Stimulated activated CD4-positive, alpha-beta T cell treated with anti-CD3 and anti-CD28 coated beads, Interleukin-1b, Interleukin-23, amount 100 ng/mL, for 1 hour (primary cell): Measurements from ENCODE around the gene DPP10.

ENCODE experiments used
- DNase-seq, 2 donors: peaks; one replicate each; pipeline ENCODE4 v3.0.0-alpha.2; 2020; ENCODE audit warnings: low read depth in 2 of 2

DPP10 gene

DNA sequence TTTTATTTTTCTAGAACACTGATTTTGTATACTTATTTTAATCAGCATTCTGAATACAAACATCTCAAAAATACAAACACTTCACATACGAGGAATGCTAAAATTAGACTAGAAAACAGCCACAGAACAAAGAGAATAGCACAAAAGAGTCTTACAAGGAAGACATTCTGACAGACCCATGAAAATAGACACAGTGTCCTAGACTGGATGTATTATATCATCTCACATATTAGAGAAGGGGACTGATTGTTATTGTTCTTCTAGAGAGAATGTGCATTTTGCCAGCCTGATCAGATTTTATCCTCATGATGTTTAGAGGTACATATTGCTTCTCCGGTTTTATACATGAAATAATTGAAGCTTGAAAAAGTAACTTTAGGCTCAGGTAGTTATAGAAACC lies 357.9 kb downstream of the DPP10 start:
- no peak for DNase-seq

DNA sequence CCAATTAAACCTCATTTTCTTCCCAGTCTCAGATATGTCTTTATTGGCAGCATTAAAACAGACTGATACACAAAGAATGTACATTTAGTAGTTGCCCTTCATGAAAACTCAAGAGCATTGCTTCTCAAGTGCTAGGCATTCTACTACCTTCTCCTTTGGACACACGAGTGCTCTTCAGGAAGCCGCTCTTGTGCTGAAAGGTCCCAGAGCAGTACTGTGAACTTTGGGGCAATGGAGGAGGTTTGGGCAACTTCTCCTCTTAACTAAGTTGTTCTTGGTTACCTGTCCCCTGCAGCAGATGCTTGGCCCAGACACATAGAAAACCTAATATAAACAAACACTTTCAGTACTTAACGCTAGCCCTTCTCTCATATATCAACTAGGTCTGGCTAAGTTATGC lies 362.8 kb downstream of the DPP10 start:
- no peak for DNase-seq

DNA sequence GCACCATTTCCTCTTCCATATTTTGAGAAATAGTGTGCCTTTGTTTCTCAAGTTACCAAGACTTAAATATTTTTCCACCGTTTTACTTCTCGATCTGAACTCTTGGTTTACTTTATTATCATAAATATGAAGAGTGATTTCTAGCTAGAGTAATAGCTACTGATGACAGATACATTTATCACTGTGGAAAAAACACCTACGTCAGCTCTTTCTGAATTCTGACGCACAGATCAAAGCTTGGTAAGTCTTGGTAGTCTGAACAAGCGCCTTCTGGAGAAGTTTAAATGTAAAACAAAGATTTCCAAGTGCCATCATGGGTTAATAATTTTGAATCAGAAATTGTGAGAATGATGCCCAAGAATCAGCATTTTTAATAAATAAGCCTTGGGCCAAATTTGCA lies 367.7 kb downstream of the DPP10 start:
- no peak for DNase-seq

DNA sequence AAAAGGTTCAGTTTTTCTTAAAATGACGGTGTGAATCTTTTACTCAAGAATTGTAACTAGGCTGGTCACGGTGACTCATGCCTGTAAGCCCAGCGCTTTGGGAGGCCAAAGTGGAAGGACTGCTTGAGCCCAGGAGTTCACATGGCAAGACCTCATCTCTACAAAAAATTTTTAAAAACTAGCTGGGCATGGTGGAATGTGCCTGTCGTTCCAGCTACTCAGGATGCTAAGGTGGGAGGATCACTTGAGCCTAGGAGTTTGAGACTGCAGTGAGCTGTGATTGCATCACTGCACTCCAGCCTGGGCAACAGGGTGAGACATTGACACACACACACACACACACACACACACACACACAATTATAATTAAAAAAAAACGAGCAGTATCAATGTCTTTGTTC lies 369.8 kb downstream of the DPP10 start:
- DNase-seq, result no peak

DNA sequence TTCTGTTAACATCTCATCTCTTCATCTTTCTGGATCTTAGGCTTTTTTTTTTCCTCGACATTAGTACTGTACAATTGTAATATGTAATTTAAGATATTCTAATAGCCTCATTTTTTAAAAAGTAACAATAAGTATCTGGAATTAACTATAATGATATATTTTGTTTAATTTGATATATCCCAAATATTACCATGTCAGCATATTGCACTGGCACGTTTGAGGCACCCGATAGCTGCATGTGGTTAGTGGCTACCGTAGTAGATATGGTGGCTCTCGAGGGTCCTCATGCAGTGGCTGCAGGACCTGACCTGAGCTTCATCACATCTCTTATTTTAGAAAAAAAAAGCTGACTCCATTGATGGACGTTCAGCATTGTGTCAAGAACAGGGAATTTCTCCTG lies 371.9 kb downstream of the DPP10 start:
- no peak for DNase-seq

DNA sequence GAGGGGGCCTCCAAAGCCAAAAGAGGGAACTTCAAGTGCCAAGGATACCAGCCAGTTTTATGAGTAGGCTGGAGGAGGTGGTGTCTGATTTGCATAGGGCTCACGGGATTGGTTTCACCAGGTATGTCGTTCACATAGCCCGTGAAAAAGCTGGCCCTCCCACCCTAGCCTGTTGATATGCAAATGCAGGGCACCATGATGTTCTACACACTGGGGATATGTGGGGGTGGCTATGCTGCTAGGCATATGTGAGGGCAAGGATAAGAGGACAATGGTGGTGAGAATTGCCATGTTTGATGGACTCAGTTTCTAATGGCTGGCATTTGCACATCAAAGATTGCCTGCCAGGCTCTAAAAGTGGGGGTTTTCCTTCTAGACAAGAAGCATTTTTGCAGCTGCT lies 378.6 kb downstream of the DPP10 start:
- DNase-seq, result no peak

DNA sequence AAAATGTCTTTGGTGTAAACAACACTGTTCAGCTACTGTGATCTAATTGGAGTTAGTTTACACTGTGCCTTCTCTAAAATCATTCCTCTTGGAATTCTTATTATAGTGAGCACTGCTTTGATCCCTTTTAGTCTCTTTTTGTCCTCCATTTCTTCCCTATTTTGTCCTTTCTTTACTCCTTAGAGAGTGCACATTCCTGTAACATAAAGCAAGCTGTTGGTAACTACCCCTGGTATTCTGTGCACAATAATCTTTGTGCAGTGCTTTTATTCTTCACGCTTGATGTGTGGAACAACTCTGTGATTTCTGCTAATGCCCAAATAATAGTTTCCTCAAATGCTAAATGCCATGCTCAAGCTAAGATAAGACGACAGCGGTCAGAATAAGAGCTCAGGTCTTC lies 401.5 kb downstream of the DPP10 start:
- no peak for DNase-seq

DNA sequence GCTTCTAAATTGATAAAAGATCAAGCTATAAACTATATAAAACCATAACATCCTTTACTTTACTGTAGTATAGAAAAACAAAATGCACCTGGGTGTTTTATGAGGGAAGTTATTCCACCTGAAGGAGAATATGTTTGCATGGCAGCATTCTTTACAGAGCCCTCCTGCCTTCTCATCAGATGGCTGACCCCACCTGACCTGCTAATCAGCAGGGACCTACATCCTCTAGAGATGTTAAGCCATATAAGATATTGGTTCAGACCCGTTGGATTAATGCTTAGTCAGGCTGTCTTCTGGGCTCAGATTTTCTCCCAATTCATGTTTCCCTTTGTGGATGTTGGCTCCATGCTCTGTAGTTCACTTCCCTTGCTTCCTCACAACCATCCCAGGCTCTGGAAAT lies 414.8 kb downstream of the DPP10 start:
- DNase-seq, result no peak

DNA sequence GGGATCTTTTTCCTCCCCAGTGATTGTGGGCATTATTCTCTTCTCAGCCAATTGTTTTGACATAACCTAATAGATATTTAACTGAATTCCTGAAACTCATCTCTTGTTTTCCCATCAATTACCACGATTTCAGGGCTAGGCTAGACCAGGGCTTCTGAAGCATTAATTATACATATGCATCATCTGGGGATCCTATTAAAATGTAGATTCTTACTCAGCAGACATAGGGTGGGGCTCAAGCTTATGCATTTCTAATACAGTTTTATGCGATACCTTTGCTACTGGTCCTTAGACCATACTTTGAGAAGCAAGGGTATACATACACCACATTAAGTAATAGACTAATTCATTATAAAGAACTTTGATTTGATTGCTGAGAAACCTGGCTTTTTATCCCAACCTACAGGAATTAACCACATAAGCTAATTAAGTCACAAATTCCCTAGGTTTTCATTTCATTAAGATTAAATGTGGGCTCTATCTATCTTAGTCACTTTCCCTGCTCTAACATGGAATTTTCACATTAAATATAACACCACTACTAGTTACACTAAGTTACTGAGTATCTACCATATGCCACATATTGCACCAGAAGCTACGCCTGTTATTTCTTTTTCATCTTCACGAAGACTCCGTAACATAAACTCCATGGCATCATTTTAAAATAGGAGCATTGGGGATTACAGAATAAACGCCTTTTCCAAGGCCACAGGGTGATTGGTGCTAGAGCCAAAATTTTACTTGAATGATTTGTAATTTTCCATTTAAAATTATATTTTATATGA lies 417.5 kb downstream of the DPP10 start:
- no peak for DNase-seq

DNA sequence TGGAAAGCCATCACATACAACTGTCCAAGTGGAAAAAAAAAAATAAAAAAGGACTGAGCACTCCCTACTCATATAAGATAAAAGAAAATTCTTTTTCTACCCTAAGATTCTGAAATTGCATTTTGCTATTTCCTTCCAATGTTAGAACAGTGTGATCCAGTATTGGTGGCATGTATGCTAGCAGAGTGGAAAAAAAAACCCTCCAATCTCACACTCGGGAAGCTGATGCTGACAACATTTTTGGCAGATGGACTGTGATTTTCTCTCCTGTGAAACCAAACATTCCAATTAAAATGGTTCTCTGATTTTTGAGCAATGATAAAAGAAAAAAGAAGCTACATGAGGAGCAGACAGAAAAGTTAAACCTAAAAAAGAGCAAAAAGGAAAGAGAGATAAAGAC lies 419.8 kb downstream of the DPP10 start:
- no peak for DNase-seq

DNA sequence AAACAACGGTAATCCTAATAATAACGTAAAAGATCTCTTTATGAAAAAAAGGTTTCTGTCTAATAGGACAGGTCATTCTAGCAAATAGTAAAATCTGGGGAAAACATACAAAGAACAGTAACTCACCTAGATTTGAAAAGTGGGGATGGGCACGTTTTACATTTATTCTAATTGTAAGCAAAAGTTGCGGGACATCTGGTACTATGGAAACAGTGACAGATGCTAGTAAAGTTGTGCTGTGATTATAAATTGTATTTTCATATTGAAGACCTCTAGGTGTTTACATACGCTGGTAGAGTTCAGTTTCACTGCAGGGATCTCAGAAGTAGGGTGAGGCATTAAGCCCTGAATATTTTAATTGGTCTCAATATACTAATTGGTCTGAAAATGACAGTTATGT lies 422.5 kb downstream of the DPP10 start:
- no peak for DNase-seq

DNA sequence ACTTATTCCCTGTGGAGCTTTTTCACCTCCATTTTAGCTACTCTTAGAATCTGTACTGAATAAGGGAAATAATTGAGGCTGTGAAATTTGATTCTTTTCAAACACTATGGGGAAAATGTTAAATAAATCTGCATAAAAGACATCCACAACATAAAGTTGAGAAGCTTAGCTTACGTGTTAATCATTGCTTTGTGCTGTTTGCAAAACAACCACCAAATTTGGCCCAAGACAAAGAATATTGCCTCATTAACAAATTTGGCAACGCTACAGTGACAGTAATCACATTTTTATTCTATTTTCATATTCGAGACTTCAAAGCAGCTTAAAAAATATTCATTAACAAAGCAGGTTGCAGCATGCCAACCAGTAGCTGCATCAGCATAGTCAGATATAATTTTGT lies 437.6 kb downstream of the DPP10 start:
- no peak for DNase-seq

DNA sequence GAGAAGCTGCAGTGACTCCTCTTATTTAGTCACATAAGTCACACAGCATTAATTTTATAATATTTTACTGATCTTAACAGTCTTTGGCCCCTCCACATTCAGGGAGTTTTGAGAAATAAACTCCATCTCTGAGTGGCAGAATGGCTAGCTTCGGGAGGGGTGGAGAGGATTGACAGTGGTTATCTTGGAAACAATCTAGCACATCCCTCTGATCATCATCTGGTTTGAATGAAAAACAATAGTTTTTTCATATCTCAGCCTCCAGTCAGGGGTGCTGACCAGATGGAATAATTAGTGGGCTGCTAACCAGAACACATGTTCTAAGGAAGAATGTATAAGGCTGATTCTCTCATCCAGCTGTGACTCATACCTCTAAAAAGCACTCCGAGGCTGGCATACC lies 477.5 kb downstream of the DPP10 start:
- DNase-seq, result no peak

DNA sequence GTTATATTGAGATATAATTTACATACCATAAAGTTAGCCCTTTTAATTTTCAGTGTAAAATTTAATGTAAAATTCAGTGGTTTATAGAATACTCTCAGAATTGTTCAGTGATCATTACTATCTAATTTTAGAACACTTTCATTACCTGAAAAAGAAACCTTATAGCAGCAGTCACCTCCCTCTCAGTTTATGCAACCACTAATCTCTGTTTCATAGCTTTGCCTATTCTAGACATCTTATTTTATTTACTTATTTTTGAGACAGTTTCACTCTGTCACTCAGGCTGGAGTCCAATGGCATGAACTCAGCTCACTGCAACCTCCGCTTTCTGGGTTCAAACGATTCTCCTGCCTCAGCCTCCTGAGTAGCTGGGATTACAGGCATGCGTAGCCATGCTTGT lies 479.6 kb downstream of the DPP10 start:
- no peak for DNase-seq

DNA sequence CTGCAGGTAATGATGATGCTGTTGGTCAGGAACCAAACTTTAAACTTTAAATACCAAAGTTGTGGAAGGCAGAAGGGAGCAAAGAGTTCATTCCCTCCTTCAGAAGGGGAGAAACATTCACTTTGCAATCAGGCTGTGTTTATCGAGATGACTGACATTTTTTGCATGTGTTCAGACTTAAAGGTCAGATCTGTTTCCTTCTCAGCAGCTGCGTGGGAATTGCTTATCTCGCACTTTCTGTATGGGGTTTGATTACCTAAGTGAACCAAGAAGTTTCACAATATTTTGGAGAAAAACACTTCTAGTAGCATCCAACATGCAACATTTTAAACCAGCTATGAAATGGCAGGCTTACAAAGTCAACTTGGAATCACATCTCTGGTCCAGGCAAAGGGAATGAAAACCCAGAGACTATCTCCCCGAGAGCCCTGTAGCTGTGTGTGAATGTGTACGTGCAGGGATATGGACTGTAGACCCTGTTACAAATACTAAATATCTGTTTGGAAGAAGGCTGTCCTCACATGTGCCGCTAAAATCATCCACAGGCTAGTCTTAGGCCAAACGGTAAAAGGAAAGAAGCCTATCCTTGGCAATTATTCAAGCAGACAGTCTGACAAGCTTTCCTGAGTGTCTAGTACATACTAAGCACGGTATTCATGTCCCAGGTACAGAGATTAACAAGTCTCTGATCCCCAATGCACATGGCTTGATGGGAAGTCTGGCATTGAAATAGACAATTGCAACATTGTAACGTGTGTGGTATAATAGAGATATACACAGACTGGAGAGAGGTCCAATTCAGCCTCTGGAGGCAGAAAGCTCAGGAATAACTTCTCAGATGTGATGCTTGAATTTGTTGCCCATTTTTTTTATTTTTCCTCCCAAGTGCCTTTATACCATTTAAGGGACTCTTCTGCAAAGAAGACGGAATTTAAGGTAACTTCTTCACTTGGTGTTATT lies 483.1 kb downstream of the DPP10 start:
- no peak for DNase-seq

DNA sequence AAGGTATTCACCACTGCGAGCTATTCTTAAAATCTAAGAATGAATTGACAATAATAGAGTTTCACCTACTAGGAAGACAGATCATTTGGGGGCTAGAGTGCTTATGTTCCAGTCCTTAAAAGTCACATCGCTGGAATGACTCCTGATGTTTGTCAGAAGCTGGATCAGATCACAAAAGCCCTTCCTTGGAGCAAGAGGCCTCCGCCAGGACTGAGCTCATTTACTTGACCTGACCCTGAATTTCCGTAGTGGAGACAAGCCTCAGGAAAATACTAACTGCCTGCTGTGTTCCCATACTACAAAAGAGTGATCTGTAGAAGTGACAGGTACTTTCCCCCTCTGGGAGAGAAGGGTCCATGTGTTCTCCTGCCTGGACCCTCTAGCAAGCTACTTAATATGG lies 483.9 kb downstream of the DPP10 start:
- no peak for DNase-seq

DNA sequence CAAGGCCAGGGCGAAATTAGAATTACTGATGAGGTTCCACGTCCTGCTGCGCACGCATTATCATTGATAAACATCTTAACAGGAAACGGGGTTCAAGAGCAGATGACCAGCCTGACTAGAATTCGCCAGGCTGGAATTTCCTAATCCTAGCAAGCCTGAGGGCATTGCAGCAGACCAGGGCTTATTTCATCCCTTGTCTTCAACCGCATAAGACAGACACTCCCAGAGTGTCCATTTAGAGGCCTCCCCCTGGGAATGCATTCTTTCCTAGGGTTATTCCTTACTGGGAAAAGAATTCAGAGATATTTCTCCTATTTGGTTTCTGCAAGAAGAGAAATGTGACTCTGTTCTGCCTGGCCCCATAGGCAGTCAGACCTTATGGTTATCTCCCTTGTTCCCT lies 486.8 kb downstream of the DPP10 start:
- DNase-seq, result no peak

DNA sequence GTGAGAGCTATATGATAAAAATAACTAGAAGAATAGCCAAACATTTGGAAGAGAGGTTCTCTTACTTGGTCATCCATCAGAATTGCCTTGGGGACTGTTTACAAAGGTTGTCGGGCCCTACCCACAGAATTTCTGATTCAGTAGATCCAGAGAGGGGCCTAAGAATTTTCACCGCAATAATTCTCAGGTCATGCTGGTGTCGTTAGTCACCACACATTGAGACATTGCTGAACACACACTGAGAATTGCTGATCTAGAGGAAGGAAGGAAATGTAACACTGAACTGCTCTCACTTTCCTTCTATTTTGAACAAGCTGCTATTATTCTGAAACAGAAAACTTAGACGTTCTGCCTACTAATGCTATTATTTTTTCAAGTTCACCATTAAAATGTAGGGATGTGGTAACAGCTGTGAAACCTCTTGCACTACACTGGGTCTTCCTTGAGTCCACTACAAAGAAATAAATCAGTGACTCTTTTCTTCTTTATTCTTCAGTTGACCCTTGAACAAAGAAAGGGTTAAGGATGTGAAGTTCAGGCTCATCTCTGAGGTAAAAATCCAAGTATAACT lies 491.3 kb downstream of the DPP10 start:
- no peak for DNase-seq

DNA sequence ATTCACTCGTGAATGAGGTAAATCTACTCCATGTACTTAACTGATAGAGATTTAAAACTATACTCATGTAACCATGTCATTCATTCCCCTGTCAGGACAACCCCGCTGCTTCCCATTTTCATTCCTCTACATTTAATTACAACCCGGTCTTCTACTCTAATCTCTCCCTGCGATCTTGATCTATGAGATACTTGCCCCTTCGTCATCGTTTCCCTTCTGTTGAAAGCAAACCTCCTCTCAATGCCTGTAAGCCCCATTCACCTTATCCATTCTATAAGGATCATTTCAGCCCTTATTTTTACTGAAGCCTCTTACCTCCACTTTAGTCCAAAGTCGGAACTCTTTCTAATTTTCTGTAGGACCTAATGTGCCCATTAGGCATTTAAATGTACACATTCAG lies 492.6 kb downstream of the DPP10 start:
- no peak for DNase-seq

DNA sequence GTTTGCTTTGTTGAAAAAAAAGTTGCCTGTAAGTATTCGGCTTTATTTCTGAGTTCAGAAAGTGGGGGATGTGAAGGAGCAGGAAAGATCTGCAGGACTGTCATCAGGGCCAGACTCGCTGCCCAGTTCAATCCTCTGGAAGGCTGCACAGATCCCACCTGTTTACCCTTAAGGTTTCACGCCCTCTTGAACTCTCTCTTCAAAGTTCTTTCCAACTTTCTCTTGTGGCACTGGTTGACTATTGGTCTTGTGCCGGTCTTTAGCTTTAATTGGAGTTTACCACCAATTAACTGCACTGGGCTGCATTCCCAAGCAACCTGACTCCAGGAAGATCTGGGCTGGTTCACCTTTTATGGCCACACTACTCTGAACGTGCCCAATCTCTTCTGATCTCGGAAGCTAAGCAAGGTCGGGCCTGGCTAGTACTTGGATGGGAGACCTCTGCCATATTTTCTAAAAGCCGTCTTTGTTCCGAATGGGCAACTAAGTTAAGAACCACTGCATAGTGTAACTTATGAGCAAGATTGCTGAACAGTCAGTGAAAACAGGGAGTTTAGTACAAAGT lies 495.0 kb downstream of the DPP10 start:
- DNase-seq, result no peak

DNA sequence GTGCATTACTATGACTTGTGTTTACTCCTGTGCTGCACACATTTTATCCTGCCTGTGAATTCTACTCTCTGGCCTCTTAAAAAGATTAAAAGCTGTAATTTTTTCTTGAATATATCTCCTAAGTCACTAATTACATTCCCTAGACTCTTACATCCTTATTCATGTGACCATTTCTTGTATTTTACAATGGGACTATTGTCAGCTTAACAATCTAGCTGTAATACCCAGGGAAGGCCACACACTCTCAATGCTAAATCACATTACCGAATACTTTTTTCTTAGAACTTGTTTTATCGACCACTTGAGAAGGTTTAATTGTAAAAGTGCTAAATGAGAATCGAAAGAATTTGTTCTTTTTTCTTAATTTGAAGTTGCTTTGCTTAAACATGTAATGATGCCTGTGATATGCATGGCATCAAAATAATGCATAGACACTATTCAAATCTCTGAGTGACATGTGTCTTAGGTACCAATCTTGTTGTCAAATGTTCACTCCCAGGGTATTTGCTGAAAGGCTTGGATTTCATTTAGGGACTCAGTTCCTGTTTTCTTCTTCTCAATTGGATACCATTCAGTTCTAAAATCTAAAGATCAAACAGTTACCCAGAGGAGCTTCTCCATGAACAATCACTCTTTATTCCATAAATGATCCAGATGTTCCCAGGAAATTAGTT lies 498.5 kb downstream of the DPP10 start:
- no peak for DNase-seq
